BE2C (cell line): ENCODE results near the gene CD28.
"Not testable (repeated sequence)": the region's sequence is repeated elsewhere in the genome, so short reads cannot be mapped to it uniquely, and the experiment has no call there.

Experiments used
- DNase-seq: peaks from one replicate; pipeline ENCODE4 v3.0.0-alpha.2; 2020
- H3K27me3 ChIP-seq: fragments of 250-450 bp; sonication (Bioruptor Pico); 2 replicates; pipeline ENCODE4 v1.5.1; 2020; ENCODE audit warnings: mild to moderate bottlenecking
- H3K36me3 ChIP-seq: fragments of 250-450 bp; sonication (Bioruptor Pico); 2 replicates; pipeline ENCODE4 v1.5.1; 2020; ENCODE audit warnings: mild to moderate bottlenecking
- H3K4me1 ChIP-seq: fragments of 250-450 bp; sonication (Bioruptor Pico); 2 replicates; pipeline ENCODE4 v1.5.1; 2020
- H3K4me3 ChIP-seq: 2 replicates; pipeline ENCODE4 v1.5.1; 2011; ENCODE audit warnings: low read depth, low read length
- H3K9me3 ChIP-seq: fragments of 250-450 bp; sonication (Bioruptor Pico); 2 replicates; pipeline ENCODE4 v1.5.1; 2020
- TF ChIP-seq, protein P1 (sequence below): IDR thresholded peaks from 2 replicates; pipeline ENCODE4 v1.5.1; 2012; ENCODE audit warnings: mild to moderate bottlenecking, low read depth, low read length

The CD28 gene

DNA sequence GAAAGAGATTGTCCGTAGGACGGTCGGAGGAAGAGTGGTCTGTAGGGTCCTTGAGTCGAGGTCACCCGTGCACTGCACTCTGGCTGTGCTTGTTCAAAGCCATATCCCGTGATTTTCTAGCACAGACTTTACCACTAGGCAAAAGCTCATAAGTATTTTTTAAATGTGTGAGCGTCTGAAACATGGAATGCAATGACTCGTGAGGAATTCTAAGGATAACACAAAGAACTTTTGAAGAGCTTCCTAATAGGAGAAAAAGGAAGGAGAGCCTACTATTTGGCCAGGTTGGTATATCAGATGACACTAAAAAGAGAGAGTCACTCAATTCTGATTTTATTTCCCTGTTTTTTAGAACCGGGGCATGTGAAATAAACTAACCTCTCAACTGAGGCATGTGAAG lies 68.3 kb downstream of the CD28 start:
- no peak for DNase-seq
- TF ChIP-seq, protein P1, sequence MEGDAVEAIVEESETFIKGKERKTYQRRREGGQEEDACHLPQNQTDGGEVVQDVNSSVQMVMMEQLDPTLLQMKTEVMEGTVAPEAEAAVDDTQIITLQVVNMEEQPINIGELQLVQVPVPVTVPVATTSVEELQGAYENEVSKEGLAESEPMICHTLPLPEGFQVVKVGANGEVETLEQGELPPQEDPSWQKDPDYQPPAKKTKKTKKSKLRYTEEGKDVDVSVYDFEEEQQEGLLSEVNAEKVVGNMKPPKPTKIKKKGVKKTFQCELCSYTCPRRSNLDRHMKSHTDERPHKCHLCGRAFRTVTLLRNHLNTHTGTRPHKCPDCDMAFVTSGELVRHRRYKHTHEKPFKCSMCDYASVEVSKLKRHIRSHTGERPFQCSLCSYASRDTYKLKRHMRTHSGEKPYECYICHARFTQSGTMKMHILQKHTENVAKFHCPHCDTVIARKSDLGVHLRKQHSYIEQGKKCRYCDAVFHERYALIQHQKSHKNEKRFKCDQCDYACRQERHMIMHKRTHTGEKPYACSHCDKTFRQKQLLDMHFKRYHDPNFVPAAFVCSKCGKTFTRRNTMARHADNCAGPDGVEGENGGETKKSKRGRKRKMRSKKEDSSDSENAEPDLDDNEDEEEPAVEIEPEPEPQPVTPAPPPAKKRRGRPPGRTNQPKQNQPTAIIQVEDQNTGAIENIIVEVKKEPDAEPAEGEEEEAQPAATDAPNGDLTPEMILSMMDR: no peak
- H3K4me1 ChIP-seq: no peaks in the 10 kb centered on the region
- no peak overlapping the region for H3K4me3 ChIP-seq
- H3K36me3 ChIP-seq: no peaks in the 10 kb centered on the region
- H3K9me3 ChIP-seq: no peaks in the 10 kb centered on the region
- H3K27me3 ChIP-seq: peaks cover 3% of the 10 kb centered on the region; the same call in 1 of the 2 replicates

DNA sequence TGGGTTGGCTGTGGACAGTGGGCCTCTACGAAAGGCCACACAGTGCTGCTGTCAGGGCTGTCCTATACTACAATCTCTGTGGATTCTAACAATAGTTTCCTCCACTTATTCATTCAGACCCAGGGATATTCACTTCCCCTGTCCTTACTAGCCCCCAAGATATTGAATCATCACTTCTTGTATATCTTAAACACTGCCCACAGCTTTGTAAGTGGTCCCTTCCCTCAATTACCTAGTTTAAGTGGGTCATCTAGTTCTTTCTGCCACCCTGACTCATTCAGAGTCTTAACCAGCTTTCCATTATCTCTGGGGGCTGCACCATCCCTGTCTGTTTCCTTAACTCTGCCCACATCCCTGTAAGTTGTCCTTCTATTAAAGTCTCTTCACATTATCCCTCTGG lies 69.2 kb downstream of the CD28 start:
- H3K36me3 ChIP-seq: no peaks in the 10 kb centered on the region
- peaks cover 3% of the 10 kb centered on the region; the same call in 1 of the 2 replicates for H3K27me3 ChIP-seq
- DNase-seq: no peak
- no peaks in the 10 kb centered on the region for H3K4me1 ChIP-seq
- TF ChIP-seq, protein P1: no peak
- no peak overlapping the region for H3K4me3 ChIP-seq
- H3K9me3 ChIP-seq: no peaks in the 10 kb centered on the region

DNA sequence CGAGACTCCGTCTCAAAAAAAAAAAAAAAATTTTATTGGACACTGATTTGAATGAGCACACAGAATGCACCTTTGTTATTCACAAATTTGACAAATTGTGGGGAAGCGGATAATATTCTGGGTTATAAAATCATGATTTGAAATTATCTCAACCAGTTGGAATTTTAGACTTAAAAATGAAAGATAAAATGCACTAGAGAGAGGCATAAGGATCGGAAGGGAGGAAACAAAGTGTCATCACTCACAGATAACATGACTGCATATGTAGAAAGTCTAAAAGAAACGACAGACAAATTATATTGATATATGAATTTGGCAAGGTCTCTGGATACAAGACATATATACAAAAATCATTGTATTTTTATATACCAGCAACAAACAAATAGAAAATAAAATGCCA lies 70.6 kb downstream of the CD28 start:
- Histone ChIP-seq H3K9me3 (no peaks in the 10 kb centered on the region), H3K36me3 (no peaks in the 10 kb centered on the region), H3K27me3 (no peaks in the 10 kb centered on the region), H3K4me3 (no peak overlapping the region), H3K4me1 (no peaks in the 10 kb centered on the region)
- TF ChIP-seq, protein P1: no peak
- DNase-seq: no peak

DNA sequence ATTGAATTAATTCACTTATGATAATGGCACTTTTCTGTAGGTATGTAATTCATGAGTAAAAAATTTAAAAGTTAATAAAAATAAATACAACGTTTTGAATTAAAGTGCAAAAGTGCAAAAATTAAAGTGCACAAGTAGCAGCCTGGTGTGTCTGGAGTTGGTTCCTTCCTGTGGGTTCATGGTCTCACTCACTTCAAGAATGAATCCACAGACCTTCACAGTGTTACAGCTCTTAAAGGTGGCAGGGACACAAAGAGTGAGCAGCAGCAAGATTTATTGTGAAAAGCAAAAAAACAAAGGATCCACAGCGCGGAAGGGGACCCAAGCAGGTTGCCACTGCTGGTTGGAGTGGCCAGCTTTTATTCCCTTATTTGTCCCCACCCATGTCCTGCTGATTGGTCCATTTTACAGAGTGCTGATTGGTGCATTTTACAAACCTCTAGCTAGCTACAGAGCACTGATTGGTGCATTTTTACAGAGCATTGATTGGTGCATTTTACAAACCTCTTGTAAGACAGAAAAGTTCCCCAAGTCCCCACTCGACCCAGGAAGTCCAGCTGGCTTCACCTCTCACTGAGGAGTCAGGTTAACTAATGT lies 73.1 kb downstream of the CD28 start:
- DNase-seq, H3K4me1 ChIP-seq, H3K27me3 ChIP-seq, H3K4me3 ChIP-seq, H3K9me3 ChIP-seq, H3K36me3 ChIP-seq: not testable (repeated sequence)

DNA sequence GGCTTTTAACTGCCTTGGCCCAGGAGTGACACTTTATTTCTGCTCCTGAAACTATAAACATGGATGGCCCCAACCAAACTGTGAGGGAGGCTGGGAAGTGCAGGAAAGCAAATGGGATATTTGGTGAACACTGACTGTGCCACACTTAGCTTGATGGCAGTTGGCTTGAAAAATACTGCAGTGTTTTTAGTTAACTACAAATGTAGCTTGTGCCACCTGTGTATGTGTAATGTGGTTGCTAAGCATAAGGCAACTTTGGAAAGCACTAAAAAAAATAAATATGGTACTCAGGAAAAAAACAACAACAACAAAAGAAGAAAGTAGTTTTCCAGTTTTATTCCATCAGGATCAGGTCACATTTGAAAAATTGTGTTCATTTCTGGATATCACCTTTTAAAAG lies 73.8 kb downstream of the CD28 start:
- Histone ChIP-seq H3K4me1 (no peaks in the 10 kb centered on the region), H3K27me3 (no peaks in the 10 kb centered on the region), H3K9me3 (no peaks in the 10 kb centered on the region), H3K4me3 (no peak overlapping the region), H3K36me3 (no peaks in the 10 kb centered on the region)
- DNase-seq: no peak
- TF ChIP-seq, protein P1: no peak

DNA sequence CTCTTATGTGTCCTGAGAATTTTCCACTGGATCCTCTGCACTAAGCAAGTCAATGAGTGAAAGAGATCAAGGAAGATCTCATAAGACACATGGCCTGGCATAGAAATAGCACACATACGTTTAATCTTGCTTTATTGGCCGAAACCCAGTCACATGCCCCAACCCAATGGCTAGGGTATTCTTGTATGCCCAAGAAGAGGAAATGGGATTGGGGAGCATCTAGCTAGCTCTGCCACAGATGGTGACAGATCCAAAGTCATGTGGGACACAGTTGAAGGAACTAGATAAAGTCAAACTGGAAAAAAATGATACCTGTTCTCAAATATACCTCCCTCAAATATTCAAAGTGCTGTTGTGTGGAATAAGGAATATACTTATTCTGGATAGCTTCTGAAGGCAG lies 74.7 kb downstream of the CD28 start:
- TF ChIP-seq, protein P1: no peak

More for the DNA sequence above, 74.7 kb downstream of the CD28 start:
- Histone ChIP-seq H3K4me3 (no peak overlapping the region), H3K4me1 (no peaks in the 10 kb centered on the region), H3K9me3 (no peaks in the 10 kb centered on the region), H3K36me3 (no peaks in the 10 kb centered on the region), H3K27me3 (no peaks in the 10 kb centered on the region)
- DNase-seq: no peak
